LHCN-M2 (cell line): Measurements from ENCODE around the gene AK9. TPM values are rescaled to one million over a fixed set of nuclear protein-coding genes. Genes with fewer than 3 reads are reported as not detected.
"Not testable (repeated sequence)": the region's sequence is repeated elsewhere in the genome, so short reads cannot be mapped to it uniquely, and the experiment has no call there.

ENCODE experiments used
- DNase-seq: peaks from one replicate; pipeline ENCODE4 v3.0.0-alpha.2; 2012; ENCODE audit warnings: low read depth
- total RNA-seq: library from RNA; depleted of rRNA; stranded (reverse); fragments of >200 nt; gene quantifications from 2 replicates; pipeline ENCODE4 v1.2.3, GENCODE V29; 2014

AK9 gene
- total RNA-seq, 1 experiment from 2014 or later: 1.2 TPM

GRCh38 chr6:109696355-109696754 is 5.4 kb upstream of the AK9 start:
- DNase-seq: no peak

- peak; percentile 14 for DNase-seq
These were observed 4.5 kb upstream of the AK9 start for GRCh38 chr6:109695468-109695867.

GRCh38 chr6:109693111-109693510 is 2.1 kb upstream of the AK9 start:
- no peak for DNase-seq

GRCh38 chr6:109690373-109690736 is 647 bp downstream of the AK9 start:
- DNase-seq: peak; percentile 8

- peak; percentile 78 for DNase-seq
These were observed 3.7 kb downstream of the AK9 start for GRCh38 chr6:109687271-109687761.

GRCh38 chr6:109686566-109687265 is 4.3 kb downstream of the AK9 start:
- no peak for DNase-seq

- not testable (repeated sequence) for DNase-seq
These were observed 12.1 kb downstream of the AK9 start for GRCh38 chr6:109678661-109679505.

- DNase-seq: no peak
These were observed 12.8 kb downstream of the AK9 start for GRCh38 chr6:109678240-109678639.

GRCh38 chr6:109676724-109677123 is 14.3 kb downstream of the AK9 start:
- no peak for DNase-seq

GRCh38 chr6:109672839-109673238 is 18.2 kb downstream of the AK9 start:
- no peak for DNase-seq

GRCh38 chr6:109672175-109672574 is 18.8 kb downstream of the AK9 start:
- peak; percentile 5 for DNase-seq

GRCh38 chr6:109671733-109672132 is 19.3 kb downstream of the AK9 start:
- DNase-seq: no peak

- no peak for DNase-seq
These were observed 21.2 kb downstream of the AK9 start for GRCh38 chr6:109669811-109670210.

- no peak for DNase-seq
These were observed 28.8 kb downstream of the AK9 start for GRCh38 chr6:109662192-109662591.

- no peak for DNase-seq
These were observed 30.3 kb downstream of the AK9 start for GRCh38 chr6:109660526-109661320.

GRCh38 chr6:109655761-109656262 is 35.2 kb downstream of the AK9 start:
- DNase-seq: no peak

GRCh38 chr6:109653264-109653663 is 37.7 kb downstream of the AK9 start:
- no peak for DNase-seq

- no peak for DNase-seq
These were observed 46.9 kb downstream of the AK9 start for GRCh38 chr6:109644131-109644530.

GRCh38 chr6:109632405-109632804 is 58.6 kb downstream of the AK9 start:
- DNase-seq: no peak

GRCh38 chr6:109631403-109631802 is 59.6 kb downstream of the AK9 start:
- DNase-seq: no peak

- DNase-seq: no peak
These were observed 62.6 kb downstream of the AK9 start for GRCh38 chr6:109628158-109629000.
